K562 (cell line): Measurements from ENCODE around the gene ITSN1. TPM values are rescaled to one million over a fixed set of nuclear protein-coding genes. Genes with fewer than 3 reads are reported as not detected.

Experiments
- CHCHD3 ChIP-seq: fragments of 250-450 bp; sonication (Bioruptor Pico); IDR thresholded peaks from 2 replicates; pipeline ENCODE4 v2.1.2; 2022; ENCODE audit warnings: mild to moderate bottlenecking
- DPF2 ChIP-seq: fragments of 450-650 bp; IDR thresholded peaks from 2 replicates; pipeline ENCODE4 v1.6.1; 2016
- GTF2B ChIP-seq: IDR thresholded peaks from 2 replicates; pipeline ENCODE4 v1.6.1; 2011; ENCODE audit not compliant: insufficient read length; ENCODE audit errors: extremely low read depth
- HDAC2 ChIP-seq: fragments of 450-650 bp; IDR thresholded peaks from 2 replicates; pipeline ENCODE4 v1.6.1; 2016; ENCODE audit warnings: mild to moderate bottlenecking
- HMGXB4 ChIP-seq: sonication (generic); formaldehyde crosslinking; IDR thresholded peaks from 2 replicates; pipeline ENCODE4 v1.8.1; 2023; ENCODE audit warnings: mild to moderate bottlenecking, missing genetic modification reagents
- KDM2B ChIP-seq: fragments of 250-450 bp; sonication (Bioruptor Pico); IDR thresholded peaks from 2 replicates; pipeline ENCODE4 v1.8.0; 2021; ENCODE audit warnings: mild to moderate bottlenecking, moderate library complexity
- NONO ChIP-seq, 2 experiments: fragments of 200-400 bp in 1 of 2; fragments of 450-650 bp in 1 of 2; formaldehyde crosslinking in 1 of 2; IDR thresholded peaks; 2 replicates each; pipeline ENCODE4 v1.6.1; 2017; ENCODE audit warnings: low read depth in 2 of 2, mild to moderate bottlenecking in 2 of 2, moderate library complexity in 2 of 2, low read length in 1 of 2
- NR2C2 ChIP-seq, 2 experiments: fragments of 200-800 bp in 1 of 2; sonication (Bioruptor generic) in 1 of 2; sonication (generic) in 1 of 2; formaldehyde crosslinking in 1 of 2; IDR thresholded peaks; 2 replicates each; pipeline versions ENCODE4 v1.6.1 to v1.8.0; 2016 to 2022; ENCODE audit warnings: mild to moderate bottlenecking in 1 of 2, missing compliant biosample characterization in 1 of 2, missing genetic modification characterization in 1 of 2, missing genetic modification reagents in 1 of 2
- PRDM10 ChIP-seq: fragments of 450-650 bp; IDR thresholded peaks from 2 replicates; pipeline ENCODE4 v1.6.1; 2018; ENCODE audit not compliant: partially characterized antibody
- RBBP5 ChIP-seq: fragments of 200-600 bp; sonication (generic); IDR thresholded peaks from 2 replicates; pipeline ENCODE4 v1.6.1; 2012; ENCODE audit warnings: borderline replicate concordance, mild to moderate bottlenecking, low read length, control low read depth, inconsistent platforms; ENCODE audit not compliant: insufficient read depth, poor library complexity, severe bottlenecking
- RBFOX2 ChIP-seq: fragments of 200-400 bp; formaldehyde crosslinking; IDR thresholded peaks from 2 replicates; pipeline ENCODE4 v1.6.1; 2017; ENCODE audit warnings: low read depth, mild to moderate bottlenecking, low read length, moderate library complexity
- SMAD4 ChIP-seq: fragments of 250-450 bp; sonication (Bioruptor Pico); conservative IDR thresholded peaks from 2 replicates; pipeline ENCODE4 v1.8.0; 2021; ENCODE audit warnings: inconsistent platforms, mild to moderate bottlenecking, moderate library complexity
- SMARCC2 ChIP-seq: fragments of 450-650 bp; IDR thresholded peaks from 2 replicates; pipeline ENCODE4 v1.6.1; 2017; ENCODE audit warnings: antibody characterized with exemption, moderate library complexity, mild to moderate bottlenecking, low read depth
- TAF7 ChIP-seq: fragments of 450-650 bp; IDR thresholded peaks from 2 replicates; pipeline ENCODE4 v1.6.1; 2016; ENCODE audit warnings: missing genetic modification characterization, missing compliant biosample characterization
- TFAP4 ChIP-seq: sonication (generic); formaldehyde crosslinking; IDR thresholded peaks from 2 replicates; pipeline ENCODE4 v1.8.0; 2022; ENCODE audit warnings: missing genetic modification reagents, mild to moderate bottlenecking, moderate library complexity, borderline replicate concordance
- TSC22D4 ChIP-seq: fragments of 450-650 bp; IDR thresholded peaks from 2 replicates; pipeline ENCODE4 v1.6.1; 2016; ENCODE audit warnings: missing genetic modification characterization, missing biosample characterization, control low read depth
- ZBED1 ChIP-seq: IDR thresholded peaks from 2 replicates; pipeline ENCODE4 v1.6.1; 2014
- ZBTB2 ChIP-seq: fragments of 450-650 bp; IDR thresholded peaks from 2 replicates; pipeline ENCODE4 v1.6.1; 2016; ENCODE audit warnings: antibody characterized with exemption
- ZNF583 ChIP-seq: fragments of 250-450 bp; sonication (Bioruptor Pico); IDR thresholded peaks from 2 replicates; pipeline ENCODE4 v1.4.0; 2020
- ZNF586 ChIP-seq: fragments of 450-650 bp; formaldehyde crosslinking; conservative IDR thresholded peaks from 2 replicates; pipeline ENCODE4 v1.4.0; 2020; ENCODE audit warnings: mild to moderate bottlenecking, moderate library complexity
- polyA plus RNA-seq, 8 experiments: library from polyadenylated mRNA; depleted of rRNA in 4 of 8; stranded (reverse) in 5 of 8; unstranded in 3 of 8; fragments of >200 nt; fragmentation: Nextera tagmentation in 2 of 8; fragmentation: Illumina TruSeq in 1 of 8; extraction: Ambion mirVana in 2 of 8; extraction: Trizol in 1 of 8; gene quantifications; 2 replicates each; pipeline versions ENCODE4 v1.2.1 to v1.2.3, GENCODE V29; 2011 to 2014; ENCODE audit warnings: inconsistent platforms in 1 of 8, missing spikeins in 1 of 8
- total RNA-seq, 7 experiments: library from RNA; depleted of rRNA in 6 of 7; stranded (reverse); fragments of >200 nt in 6 of 7; fragmentation: Illumina TruSeq in 2 of 7; extraction: Trizol in 2 of 7; gene quantifications; 2 replicates each; pipeline versions ENCODE4 v1.2.1 to v1.2.3, GENCODE V29; 2011 to 2021; ENCODE audit warnings: low replicate concordance in 1 of 7

The ITSN1 gene
- total and polyA plus RNA-seq, 9 of the 15 experiments (the other 6 are each of a cell fraction or from before 2014, with no cell fraction given): 1.1 to 12.6 (median 4.8) TPM

GRCh38 chr21:33655588-33656221, 13.4 kb downstream of the ITSN1 start (continued):
- TF ChIP-seq GTF2B: no peak
- TF ChIP-seq HMGXB4 (CRISPR knock-in tag): no peak
- no peak for TF ChIP-seq RBFOX2
- TF ChIP-seq TFAP4 (CRISPR knock-in tag): no peak
- TF ChIP-seq SMAD4 (CRISPR knock-in tag): no peak
- TF ChIP-seq KDM2B (CRISPR knock-in tag): no peak
- no peak for TF ChIP-seq ZBED1
- no peak for TF ChIP-seq TAF7 (tag)
- TF ChIP-seq NONO (IDR thresholded peaks at IDR 0.05; ENCODE audit: low read depth in 2 of 2, low read length in 1 of 2): no peak
- no peak for TF ChIP-seq PRDM10
- TF ChIP-seq RBBP5: no peak
- TF ChIP-seq DPF2: peak; percentile 57; the same call in 1 of the 2 replicates
- TF ChIP-seq HDAC2: no peak
- no peak; the same call in 1 of the 2 replicates for TF ChIP-seq SMARCC2
- no peak for TF ChIP-seq NR2C2 (CRISPR knock-in tag; IDR thresholded peaks at IDR 0.05)
- TF ChIP-seq NR2C2 (tag; IDR thresholded peaks at IDR 0.05): no peak
- no peak for TF ChIP-seq ZBTB2
- TF ChIP-seq ZNF583 (CRISPR knock-in tag): no peak
- no peak for TF ChIP-seq CHCHD3
- no peak for TF ChIP-seq TSC22D4 (tag)
- TF ChIP-seq ZNF586 (CRISPR knock-in tag): no peak
